Neural cell (in vitro differentiated cells): Measurements from ENCODE around the gene LDLR. TPM values are rescaled to one million over a fixed set of nuclear protein-coding genes. Genes with fewer than 3 reads are reported as not detected.

Experiments
- H2AFZ ChIP-seq: fragments of 200-600, 300-800 bp; sonication (generic), shearing (Covaris generic); 2 replicates; pipeline ENCODE4 v1.6.0; 2014; ENCODE audit warnings: low read depth, mild to moderate bottlenecking, antibody characterized with exemption, low read length, moderate library complexity
- H3F3A ChIP-seq: fragments of 200-600 bp; shearing (Covaris generic); 2 replicates; pipeline ENCODE4 v1.6.1; 2016; ENCODE audit warnings: mild to moderate bottlenecking, moderate library complexity, mixed read lengths, antibody characterized with exemption, low read length; ENCODE audit not compliant: insufficient read depth, poor library complexity, severe bottlenecking
- H3K27ac ChIP-seq: fragments of 200-600, 300-800 bp; sonication (generic), shearing (Covaris generic); 2 replicates; pipeline ENCODE4 v1.5.1; 2014; ENCODE audit warnings: mild to moderate bottlenecking, low read length, moderate library complexity
- H3K27me3 ChIP-seq: fragments of 300-800, 200-600 bp; sonication (generic), shearing (Covaris generic); 2 replicates; pipeline ENCODE4 v1.6.0; 2014; ENCODE audit warnings: mild to moderate bottlenecking, low read depth, low read length, moderate library complexity; ENCODE audit not compliant: insufficient read depth
- H3K36me3 ChIP-seq: fragments of 300-800, 200-600 bp; sonication (generic), shearing (Covaris generic); 2 replicates; pipeline ENCODE4 v1.5.1; 2014; ENCODE audit warnings: mild to moderate bottlenecking, antibody characterized with exemption, low read length, moderate library complexity; ENCODE audit not compliant: insufficient read depth
- H3K4me2 ChIP-seq: fragments of 300-800, 200-600 bp; sonication (generic), shearing (Covaris generic); 2 replicates; pipeline ENCODE4 v1.6.0; 2014; ENCODE audit warnings: mild to moderate bottlenecking, low read length
- H3K4me3 ChIP-seq: fragments of 300-800, 200-600 bp; sonication (generic), shearing (Covaris generic); 2 replicates; pipeline ENCODE4 v1.5.1; 2014; ENCODE audit warnings: mild to moderate bottlenecking, low read length, moderate library complexity
- H3K79me2 ChIP-seq: fragments of 200-600 bp; shearing (Covaris generic); replicated peaks from 2 replicates; pipeline ENCODE4 v1.6.0; 2014; ENCODE audit warnings: mild to moderate bottlenecking, low read length, moderate library complexity; ENCODE audit not compliant: insufficient read depth
- H3K9ac ChIP-seq: fragments of 300-800, 200-600 bp; sonication (generic), shearing (Covaris generic); 2 replicates; pipeline ENCODE4 v1.6.1; 2016; ENCODE audit warnings: mild to moderate bottlenecking, low read length, mixed read lengths
- H3K9me2 ChIP-seq: fragments of 200-600 bp; shearing (Covaris generic); 2 replicates; pipeline ENCODE4 v1.6.1; 2016; ENCODE audit warnings: mild to moderate bottlenecking, low read length, mixed read lengths; ENCODE audit not compliant: insufficient read depth
- H3K9me3 ChIP-seq: fragments of 200-600, 300-800 bp; sonication (generic), shearing (Covaris generic); 2 replicates; pipeline ENCODE4 v1.6.1; 2016; ENCODE audit warnings: mild to moderate bottlenecking, mixed run types, low read length, moderate library complexity, mixed read lengths
- H4K20me1 ChIP-seq: fragments of 200-600 bp; shearing (Covaris generic); 2 replicates; pipeline ENCODE4 v1.6.1; 2016; ENCODE audit warnings: mild to moderate bottlenecking, mixed run types; ENCODE audit not compliant: insufficient read depth
- EP300 ChIP-seq: fragments of 450-650 bp; conservative IDR thresholded peaks from 2 replicates; pipeline ENCODE4 v1.6.1; 2014; ENCODE audit warnings: antibody characterized with exemption, mild to moderate bottlenecking, moderate library complexity; ENCODE audit not compliant: poor library complexity, severe bottlenecking
- EZH2 ChIP-seq: fragments of 200-600, 300-800 bp; shearing (Covaris generic), sonication (generic); IDR thresholded peaks from 2 replicates; pipeline ENCODE4 v1.6.1; 2014; ENCODE audit warnings: antibody characterized with exemption, low read length, borderline replicate concordance, mild to moderate bottlenecking; ENCODE audit not compliant: insufficient read depth, poor library complexity, severe bottlenecking
- MXI1 ChIP-seq: fragments of 450-650 bp; conservative IDR thresholded peaks from 2 replicates; pipeline ENCODE4 v1.6.1; 2014; ENCODE audit warnings: antibody characterized with exemption, mild to moderate bottlenecking; ENCODE audit not compliant: poor library complexity, severe bottlenecking
- POLR2AphosphoS5 ChIP-seq: IDR thresholded peaks from 2 replicates; pipeline ENCODE4 v1.6.1; 2012
- RAD21 ChIP-seq: fragments of 450-650 bp; conservative IDR thresholded peaks from 2 replicates; pipeline ENCODE4 v1.6.1; 2014; ENCODE audit warnings: antibody characterized with exemption, mild to moderate bottlenecking, moderate library complexity
- SMC3 ChIP-seq: fragments of 450-650 bp; conservative IDR thresholded peaks from 2 replicates; pipeline ENCODE4 v1.6.1; 2014; ENCODE audit warnings: antibody characterized with exemption, mild to moderate bottlenecking, moderate library complexity; ENCODE audit not compliant: poor library complexity
- TAF1 ChIP-seq: IDR thresholded peaks from 2 replicates; pipeline ENCODE4 v1.6.1; 2012; ENCODE audit warnings: low read depth
- polyA plus RNA-seq: library from polyadenylated mRNA; depleted of rRNA; stranded (reverse); fragments of >200 nt; gene quantifications from 2 replicates; pipeline ENCODE4 v1.2.3, GENCODE V29; 2014
- TF ChIP-seq, protein P1 (sequence below): IDR thresholded peaks from 2 replicates; pipeline ENCODE4 v1.6.1; 2012; ENCODE audit warnings: borderline replicate concordance
- TF ChIP-seq, protein P2 (sequence below): fragments of 450-650 bp; IDR thresholded peaks from 2 replicates; pipeline ENCODE4 v1.5.1; 2014; ENCODE audit warnings: antibody characterized with exemption, mild to moderate bottlenecking, moderate library complexity; ENCODE audit not compliant: poor library complexity, severe bottlenecking

Gene LDLR
- polyA plus RNA-seq, 1 donor from 2014 or later: 23.2 TPM

GRCh38 chr19:11131471-11131870, 42.2 kb downstream of the LDLR start:
- H4K20me1 ChIP-seq: no peaks in the 10 kb centered on the region
- no peak overlapping the region for H2AFZ ChIP-seq
- H3K4me2 ChIP-seq: no peak overlapping the region
- no peaks in the 10 kb centered on the region for H3K79me2 ChIP-seq
- no peak for TF ChIP-seq TAF1
- TF ChIP-seq, protein P1, sequence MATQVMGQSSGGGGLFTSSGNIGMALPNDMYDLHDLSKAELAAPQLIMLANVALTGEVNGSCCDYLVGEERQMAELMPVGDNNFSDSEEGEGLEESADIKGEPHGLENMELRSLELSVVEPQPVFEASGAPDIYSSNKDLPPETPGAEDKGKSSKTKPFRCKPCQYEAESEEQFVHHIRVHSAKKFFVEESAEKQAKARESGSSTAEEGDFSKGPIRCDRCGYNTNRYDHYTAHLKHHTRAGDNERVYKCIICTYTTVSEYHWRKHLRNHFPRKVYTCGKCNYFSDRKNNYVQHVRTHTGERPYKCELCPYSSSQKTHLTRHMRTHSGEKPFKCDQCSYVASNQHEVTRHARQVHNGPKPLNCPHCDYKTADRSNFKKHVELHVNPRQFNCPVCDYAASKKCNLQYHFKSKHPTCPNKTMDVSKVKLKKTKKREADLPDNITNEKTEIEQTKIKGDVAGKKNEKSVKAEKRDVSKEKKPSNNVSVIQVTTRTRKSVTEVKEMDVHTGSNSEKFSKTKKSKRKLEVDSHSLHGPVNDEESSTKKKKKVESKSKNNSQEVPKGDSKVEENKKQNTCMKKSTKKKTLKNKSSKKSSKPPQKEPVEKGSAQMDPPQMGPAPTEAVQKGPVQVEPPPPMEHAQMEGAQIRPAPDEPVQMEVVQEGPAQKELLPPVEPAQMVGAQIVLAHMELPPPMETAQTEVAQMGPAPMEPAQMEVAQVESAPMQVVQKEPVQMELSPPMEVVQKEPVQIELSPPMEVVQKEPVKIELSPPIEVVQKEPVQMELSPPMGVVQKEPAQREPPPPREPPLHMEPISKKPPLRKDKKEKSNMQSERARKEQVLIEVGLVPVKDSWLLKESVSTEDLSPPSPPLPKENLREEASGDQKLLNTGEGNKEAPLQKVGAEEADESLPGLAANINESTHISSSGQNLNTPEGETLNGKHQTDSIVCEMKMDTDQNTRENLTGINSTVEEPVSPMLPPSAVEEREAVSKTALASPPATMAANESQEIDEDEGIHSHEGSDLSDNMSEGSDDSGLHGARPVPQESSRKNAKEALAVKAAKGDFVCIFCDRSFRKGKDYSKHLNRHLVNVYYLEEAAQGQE: no peak
- TF ChIP-seq RAD21: no peak
- no peak for TF ChIP-seq EZH2
- no peak for TF ChIP-seq POLR2AphosphoS5
- TF ChIP-seq MXI1: no peak
- TF ChIP-seq SMC3: no peak
- TF ChIP-seq EP300: no peak
- TF ChIP-seq, protein P2, sequence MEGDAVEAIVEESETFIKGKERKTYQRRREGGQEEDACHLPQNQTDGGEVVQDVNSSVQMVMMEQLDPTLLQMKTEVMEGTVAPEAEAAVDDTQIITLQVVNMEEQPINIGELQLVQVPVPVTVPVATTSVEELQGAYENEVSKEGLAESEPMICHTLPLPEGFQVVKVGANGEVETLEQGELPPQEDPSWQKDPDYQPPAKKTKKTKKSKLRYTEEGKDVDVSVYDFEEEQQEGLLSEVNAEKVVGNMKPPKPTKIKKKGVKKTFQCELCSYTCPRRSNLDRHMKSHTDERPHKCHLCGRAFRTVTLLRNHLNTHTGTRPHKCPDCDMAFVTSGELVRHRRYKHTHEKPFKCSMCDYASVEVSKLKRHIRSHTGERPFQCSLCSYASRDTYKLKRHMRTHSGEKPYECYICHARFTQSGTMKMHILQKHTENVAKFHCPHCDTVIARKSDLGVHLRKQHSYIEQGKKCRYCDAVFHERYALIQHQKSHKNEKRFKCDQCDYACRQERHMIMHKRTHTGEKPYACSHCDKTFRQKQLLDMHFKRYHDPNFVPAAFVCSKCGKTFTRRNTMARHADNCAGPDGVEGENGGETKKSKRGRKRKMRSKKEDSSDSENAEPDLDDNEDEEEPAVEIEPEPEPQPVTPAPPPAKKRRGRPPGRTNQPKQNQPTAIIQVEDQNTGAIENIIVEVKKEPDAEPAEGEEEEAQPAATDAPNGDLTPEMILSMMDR: no peak
- no peaks in the 10 kb centered on the region for H3K9me2 ChIP-seq
- no peak overlapping the region for H3K27ac ChIP-seq
- H3K4me3 ChIP-seq: no peak overlapping the region
- H3F3A ChIP-seq: no peaks in the 10 kb centered on the region
- no peaks in the 10 kb centered on the region for H3K9me3 ChIP-seq
- H3K36me3 ChIP-seq: no peaks in the 10 kb centered on the region
- H3K9ac ChIP-seq: no peak overlapping the region
- H3K27me3 ChIP-seq: no peaks in the 10 kb centered on the region

DNA sequence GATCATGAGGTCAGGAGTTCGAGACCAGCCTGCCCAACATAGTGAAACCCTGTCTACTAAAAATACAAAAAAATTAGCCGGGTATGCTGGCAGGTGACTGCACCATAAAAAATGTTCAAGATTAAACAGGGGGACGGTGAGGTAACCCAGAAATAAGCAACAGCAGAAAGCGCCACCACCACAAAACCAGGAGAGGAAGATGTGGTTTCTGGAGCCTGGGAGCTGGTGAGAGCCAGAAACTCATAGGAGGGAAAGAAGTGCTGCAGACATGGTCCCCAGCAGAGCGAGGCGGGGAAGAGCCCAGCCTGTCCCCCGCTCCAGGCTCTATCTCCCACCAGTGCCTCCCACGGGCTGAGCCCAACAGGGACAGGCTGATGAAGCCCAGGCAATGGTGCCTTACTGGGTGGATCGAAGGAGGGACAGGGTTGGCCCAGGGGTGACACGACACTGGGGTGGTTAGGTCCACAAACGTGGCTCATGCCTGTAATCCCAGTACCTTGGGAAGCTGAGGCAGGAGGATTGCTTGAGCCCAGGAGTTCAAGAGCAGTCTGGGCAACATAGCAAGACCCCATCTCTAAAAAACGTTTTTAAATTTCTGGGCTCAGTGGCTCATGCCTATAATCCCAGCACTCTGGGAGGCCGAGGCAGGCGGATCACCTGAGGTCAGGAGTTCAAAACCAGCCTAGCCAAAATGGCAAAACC, 47.3 kb downstream of the LDLR start:
- H3K9me3 ChIP-seq: no peaks in the 10 kb centered on the region
- H3F3A ChIP-seq: no peaks in the 10 kb centered on the region
- no peaks in the 10 kb centered on the region for H3K36me3 ChIP-seq
- H3K4me3 ChIP-seq: no peak overlapping the region
- no peak for TF ChIP-seq RAD21
- TF ChIP-seq, protein P2: no peak
- TF ChIP-seq EP300: no peak
- TF ChIP-seq MXI1: no peak
- no peak for TF ChIP-seq SMC3
- TF ChIP-seq, protein P1: no peak
- no peak for TF ChIP-seq TAF1
- TF ChIP-seq EZH2: no peak
- TF ChIP-seq POLR2AphosphoS5: no peak
- no peak overlapping the region for H3K9ac ChIP-seq
- H3K9me2 ChIP-seq: no peaks in the 10 kb centered on the region
- H2AFZ ChIP-seq: no peak overlapping the region
- no peaks in the 10 kb centered on the region for H3K79me2 ChIP-seq
- no peak overlapping the region for H3K27ac ChIP-seq
- H3K4me2 ChIP-seq: no peak overlapping the region
- no peaks in the 10 kb centered on the region for H3K27me3 ChIP-seq
- no peaks in the 10 kb centered on the region for H4K20me1 ChIP-seq
